ENCODE results near the gene TBC1D21.

TBC1D21 gene

GRCh38 chr15:73923488-73924164, 50.3 kb downstream of the TBC1D21 start:
- no peak for TF ChIP-seq CTCF (conservative IDR thresholded peaks at IDR 0.05)
- no peak for TF ChIP-seq ZFX (IDR thresholded peaks at IDR 0.05)
- H3K27ac ChIP-seq = no peak overlapping the region

GRCh38 chr15:73924171-73924921, 51.0 kb downstream of the TBC1D21 start:
- H3K27ac ChIP-seq = no peak overlapping the region
- TF ChIP-seq ZFX (IDR thresholded peaks at IDR 0.05) = no peak
- TF ChIP-seq CTCF (conservative IDR thresholded peaks at IDR 0.05) = no peak

- no peak overlapping the region for H3K27ac ChIP-seq
- TF ChIP-seq CTCF (conservative IDR thresholded peaks at IDR 0.05) = no peak
- TF ChIP-seq ZFX (IDR thresholded peaks at IDR 0.05) = no peak
These were observed 52.5 kb downstream of the TBC1D21 start for GRCh38 chr15:73925848-73926218.

GRCh38 chr15:73926219-73927002, 53.0 kb downstream of the TBC1D21 start, which contains the start of gene LOXL1:
Gene LOXL1 (plus strand): TSS chr15:73926462. CDS start chr15:73926784, 322 bp downstream.
- peak within 1 kb of the TSS; percentile 70 for H3K27ac ChIP-seq
- TF ChIP-seq ZFX (IDR thresholded peaks at IDR 0.05) (no peak), CTCF (conservative IDR thresholded peaks at IDR 0.05) (no peak)

GRCh38 chr15:73927003-73927475, 53.7 kb downstream of the TBC1D21 start:
- peak overlapping the region; percentile 70 for H3K27ac ChIP-seq
- TF ChIP-seq ZFX (IDR thresholded peaks at IDR 0.05) (no peak), CTCF (conservative IDR thresholded peaks at IDR 0.05) (no peak)

- TF ChIP-seq ZFX (IDR thresholded peaks at IDR 0.05) (peak; percentile 88; the same call in 1 of the 2 replicates), CTCF (conservative IDR thresholded peaks at IDR 0.05) (peak; percentile 78)
- peak overlapping the region; percentile 70 for H3K27ac ChIP-seq
These were observed 54.3 kb downstream of the TBC1D21 start for GRCh38 chr15:73927476-73928240.

Data from C4-2B (cell line).